GM10847 (cell line): Measurements from ENCODE around the gene PTPN1.

Experiments used
- POLR2A ChIP-seq: IDR thresholded peaks from 2 replicates; pipeline ENCODE4 v1.6.1; 2011; ENCODE audit not compliant: insufficient read length; ENCODE audit errors: extremely low read depth

The PTPN1 gene

GRCh38 chr20:50572938-50573777 lies 63.0 kb downstream of the PTPN1 start:
- TF ChIP-seq POLR2A = no peak

DNA sequence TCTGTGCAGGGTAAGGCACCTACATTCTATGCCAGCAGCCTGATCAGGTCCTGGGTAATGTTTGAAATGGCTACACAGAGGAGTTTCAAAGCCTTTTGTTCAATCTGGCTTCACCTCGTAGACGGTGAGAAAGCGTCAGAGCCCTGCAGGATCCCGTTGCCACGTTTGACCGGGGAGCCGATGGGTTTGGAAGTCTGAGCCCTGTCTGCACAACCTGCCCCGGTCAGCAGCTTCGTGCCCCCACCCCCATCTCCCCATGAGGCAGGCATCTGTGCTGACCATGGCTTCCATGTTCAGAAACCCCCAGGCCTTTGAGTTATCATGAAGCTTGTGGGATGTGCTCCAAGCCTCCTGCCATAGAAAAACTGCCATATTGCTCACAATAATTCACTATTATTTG lies 63.9 kb downstream of the PTPN1 start:
- no peak for TF ChIP-seq POLR2A

DNA sequence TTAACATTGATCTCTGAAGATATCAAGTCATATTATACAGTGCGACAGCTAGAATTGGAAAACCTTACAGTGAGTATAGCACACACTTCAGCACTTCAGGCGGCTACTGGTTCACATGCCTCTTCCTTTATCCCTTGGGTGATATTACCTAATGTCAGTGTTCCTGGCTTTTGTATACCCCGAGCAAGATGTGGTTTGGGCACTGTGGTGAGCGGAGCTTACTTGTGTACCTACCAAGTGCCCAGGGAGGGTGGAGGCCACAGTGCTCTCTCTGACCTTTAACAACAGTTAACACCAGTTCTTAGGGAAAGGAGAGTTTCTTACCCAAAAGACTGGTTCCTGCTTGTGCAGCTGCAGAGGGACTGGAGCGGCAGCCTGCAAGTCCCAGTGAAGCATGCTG lies 64.4 kb downstream of the PTPN1 start:
- TF ChIP-seq POLR2A = no peak

GRCh38 chr20:50575865-50576720 lies 65.9 kb downstream of the PTPN1 start:
- TF ChIP-seq POLR2A = no peak

DNA sequence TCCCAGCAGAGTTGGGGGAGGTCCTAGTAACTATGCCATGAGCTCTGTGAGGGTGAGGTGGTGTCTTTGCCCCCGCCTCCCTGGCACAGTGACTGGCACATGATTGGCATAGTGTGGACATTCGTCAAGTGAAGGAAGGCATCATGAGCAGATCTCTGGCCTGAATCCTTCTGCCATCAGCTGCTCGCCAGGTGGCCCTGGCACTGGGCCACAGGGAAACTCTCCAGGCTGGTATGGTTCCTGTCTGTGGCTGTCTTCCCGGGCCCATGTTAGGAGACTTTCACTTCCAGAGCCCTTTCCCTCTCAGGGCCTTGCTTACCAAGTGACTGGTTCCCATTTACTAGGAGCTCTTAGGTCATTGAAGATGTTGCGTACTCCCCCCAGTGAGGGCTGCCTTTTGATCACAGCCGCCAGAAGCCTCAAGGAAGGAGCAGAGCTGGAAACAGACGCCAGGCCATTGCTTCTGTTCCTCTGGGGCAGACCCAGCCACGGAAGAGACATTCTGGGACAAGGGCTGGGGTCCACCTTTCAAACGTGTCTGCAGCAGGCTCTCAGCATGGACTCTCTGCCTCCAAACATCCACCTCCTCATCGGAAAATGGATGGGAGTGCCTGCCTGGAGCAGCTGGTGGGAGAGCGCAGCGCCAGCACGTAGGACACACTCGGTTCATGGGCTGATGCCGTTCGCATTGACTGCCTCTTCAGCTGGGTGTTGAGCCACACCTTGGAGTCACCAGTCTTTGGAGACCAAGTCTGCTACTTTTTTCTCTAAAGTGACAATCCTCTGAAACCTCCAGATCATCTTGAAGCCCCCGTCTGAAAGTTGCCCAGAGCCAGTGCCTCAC lies 67.2 kb downstream of the PTPN1 start:
- TF ChIP-seq POLR2A = no peak

- TF ChIP-seq POLR2A = no peak
These were observed 68.0 kb downstream of the PTPN1 start for GRCh38 chr20:50578061-50578777.

GRCh38 chr20:50578778-50579165 lies 68.6 kb downstream of the PTPN1 start:
- TF ChIP-seq POLR2A = no peak

- no peak for TF ChIP-seq POLR2A
These were observed 69.3 kb downstream of the PTPN1 start for GRCh38 chr20:50579511-50579910.

GRCh38 chr20:50580016-50580747 lies 70.0 kb downstream of the PTPN1 start:
- no peak for TF ChIP-seq POLR2A

GRCh38 chr20:50580842-50581544 lies 70.8 kb downstream of the PTPN1 start:
- no peak for TF ChIP-seq POLR2A

DNA sequence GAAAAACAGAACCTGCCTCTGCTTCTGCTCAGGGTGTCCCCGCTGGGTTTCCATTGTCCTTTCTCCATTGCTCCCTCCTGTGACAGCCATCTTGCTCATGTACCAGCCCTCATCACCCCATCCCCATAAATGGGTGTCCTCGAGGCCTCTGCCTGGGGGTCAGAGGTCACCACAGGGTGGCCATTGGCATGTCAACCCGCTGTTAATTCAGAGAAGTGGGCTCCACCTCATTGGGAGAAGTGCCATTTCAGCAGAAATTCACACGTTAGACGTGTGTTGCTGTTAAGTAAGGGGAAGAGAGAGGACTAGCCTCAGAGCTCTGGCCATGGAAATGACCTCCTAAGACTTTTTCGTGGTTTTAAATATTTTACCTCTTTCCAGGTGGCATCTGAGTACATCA lies 71.9 kb downstream of the PTPN1 start:
- TF ChIP-seq POLR2A = no peak

GRCh38 chr20:50582591-50583234 lies 72.5 kb downstream of the PTPN1 start:
- TF ChIP-seq POLR2A = no peak
